GM12864 (cell line): Measurements from ENCODE around the gene CDH4.

Experiments
- DNase-seq: peaks from one replicate; pipeline ENCODE4 v3.0.0-alpha.2; 2011; ENCODE audit warnings: low read depth
- H3K4me3 ChIP-seq: 2 replicates; pipeline ENCODE4 v1.5.1; 2011; ENCODE audit warnings: mild to moderate bottlenecking, low read depth, low read length, control low read depth
- CTCF ChIP-seq: IDR thresholded peaks from 2 replicates; pipeline ENCODE4 v1.5.1; 2011; ENCODE audit warnings: low read depth, mild to moderate bottlenecking, moderate library complexity, low read length, control low read depth, inconsistent platforms; ENCODE audit errors: missing control alignments

Gene CDH4

DNA sequence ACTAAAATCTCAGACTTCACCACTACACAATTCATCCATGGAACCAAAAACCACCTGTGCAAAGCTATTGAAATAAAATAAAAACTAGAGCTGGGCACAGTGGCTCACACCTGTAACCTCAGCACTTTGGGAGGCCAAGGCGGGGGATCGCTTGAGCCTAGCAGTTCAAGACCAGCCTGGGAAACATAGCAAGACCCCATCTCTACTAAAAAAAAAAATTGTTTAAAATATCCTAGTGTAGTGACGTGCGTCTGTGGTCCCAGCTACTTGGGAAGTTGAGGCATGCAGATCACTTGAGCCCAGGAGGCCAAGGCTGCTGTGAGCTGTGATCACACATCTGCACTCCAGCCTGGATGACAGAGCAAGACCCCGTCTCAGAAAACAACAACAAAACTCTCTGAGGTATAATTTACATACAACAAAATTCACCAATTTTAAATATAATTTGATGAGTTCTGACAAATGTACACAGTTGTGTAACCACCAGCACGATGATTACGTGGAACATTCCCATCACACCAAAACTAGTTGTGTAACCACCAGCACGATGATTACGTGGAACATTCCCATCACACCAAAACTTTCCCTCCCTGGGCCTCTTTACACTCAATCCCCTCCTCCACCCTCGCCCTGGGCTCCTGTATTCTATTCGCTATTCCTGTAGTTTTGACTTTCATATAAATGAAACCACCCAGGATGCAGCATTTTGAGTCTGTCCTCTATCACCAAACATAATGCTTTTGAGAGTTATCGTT lies 706.1 kb downstream of the CDH4 start:
- TF ChIP-seq CTCF: no peak
- no peak overlapping the region for H3K4me3 ChIP-seq
- DNase-seq: no peak

GRCh38 chr20:61958773-61959700 lies 707.0 kb downstream of the CDH4 start:
- TF ChIP-seq CTCF: no peak
- DNase-seq: no peak
- H3K4me3 ChIP-seq: no peak overlapping the region

DNA sequence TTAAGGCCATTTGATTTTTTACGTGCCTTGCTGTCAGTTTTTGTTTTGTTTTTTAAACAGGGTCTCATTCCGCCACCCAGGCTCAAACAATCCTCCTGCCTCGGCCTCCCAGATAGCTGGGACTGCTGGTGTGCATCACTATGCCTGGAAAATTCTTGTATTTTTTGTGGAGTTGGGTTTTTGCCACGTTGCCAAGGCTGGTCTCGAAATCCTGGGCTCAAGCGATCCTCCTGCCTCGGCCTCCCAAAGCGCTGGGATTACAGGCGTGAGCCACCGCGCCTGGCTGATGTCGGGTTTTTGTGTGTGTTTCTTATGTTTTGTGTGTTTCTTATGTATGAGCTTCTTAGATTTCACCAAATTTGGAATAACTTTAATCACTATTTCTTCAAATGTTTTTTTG lies 708.8 kb downstream of the CDH4 start:
- no peak overlapping the region for H3K4me3 ChIP-seq
- no peak for DNase-seq
- TF ChIP-seq CTCF: no peak

- DNase-seq: no peak
- TF ChIP-seq CTCF: no peak
- H3K4me3 ChIP-seq: no peak overlapping the region
Measured at GRCh38 chr20:61963149-61963548, 711.1 kb downstream of the CDH4 start.

GRCh38 chr20:61963885-61964674 lies 712.0 kb downstream of the CDH4 start:
- TF ChIP-seq CTCF: no peak
- H3K4me3 ChIP-seq: no peak overlapping the region
- DNase-seq: no peak

- no peak for TF ChIP-seq CTCF
- no peak for DNase-seq
- no peak overlapping the region for H3K4me3 ChIP-seq
Measured at GRCh38 chr20:61964675-61965605, 712.9 kb downstream of the CDH4 start.
